Heart left ventricle (tissue), 13 donors: ENCODE results near the gene KCNC4.

Experiments
- CTCF ChIP-seq, 12 donors: fragments of 200-600 bp; sonication (generic) in 4 of 12; IDR thresholded peaks; one replicate each; pipeline versions ENCODE4 v1.5.0 to v1.8.0; 2018 to 2022; ENCODE audit warnings: antibody characterized with exemption in 12 of 12, mild to moderate bottlenecking in 5 of 12
- POLR2A ChIP-seq, 2 donors: fragments of 450-650 bp; IDR thresholded peaks; one replicate each; pipeline ENCODE4 v1.6.1; 2017; ENCODE audit warnings: antibody characterized with exemption in 2 of 2, mild to moderate bottlenecking in 2 of 2, moderate library complexity in 2 of 2
- donor health status: ischemic (EF 13 %, LVEDD 7.1; RV severe dilation, severe dysfunction).
- donor health status: DM: no; HTN: yes; CAD: no.
- donor health status: DM: no; HTN: no; CAD: no.
- donor health status: ischemic (EF 25% LVEDD 6.9; RV normal size, moderate dysfunction).
- donor health status: ischemic (EF 25% LVEDD 5.7; RV mildly dilated, moderate dysfunction).
- donor health status: ischemic (EF 35%, LVEDD 5.7; RV mildly dilated, moderate dysfunction).
- donor health status: nonischemic (EF 11% LVEDD 7.7; RV severe dilation, severe dysfunction).
- donor health status: DM: yes; HTN: yes; CAD: no.
- donor health status: PGD.
- donor health status: ischemic (EF 29% LVEDD 5.4; RV normal size, mild dysfunction).
- donor health status: nonischemic (EF 23%, LVEDD 6.1; RV moderate dilation, normal function).

DNA sequence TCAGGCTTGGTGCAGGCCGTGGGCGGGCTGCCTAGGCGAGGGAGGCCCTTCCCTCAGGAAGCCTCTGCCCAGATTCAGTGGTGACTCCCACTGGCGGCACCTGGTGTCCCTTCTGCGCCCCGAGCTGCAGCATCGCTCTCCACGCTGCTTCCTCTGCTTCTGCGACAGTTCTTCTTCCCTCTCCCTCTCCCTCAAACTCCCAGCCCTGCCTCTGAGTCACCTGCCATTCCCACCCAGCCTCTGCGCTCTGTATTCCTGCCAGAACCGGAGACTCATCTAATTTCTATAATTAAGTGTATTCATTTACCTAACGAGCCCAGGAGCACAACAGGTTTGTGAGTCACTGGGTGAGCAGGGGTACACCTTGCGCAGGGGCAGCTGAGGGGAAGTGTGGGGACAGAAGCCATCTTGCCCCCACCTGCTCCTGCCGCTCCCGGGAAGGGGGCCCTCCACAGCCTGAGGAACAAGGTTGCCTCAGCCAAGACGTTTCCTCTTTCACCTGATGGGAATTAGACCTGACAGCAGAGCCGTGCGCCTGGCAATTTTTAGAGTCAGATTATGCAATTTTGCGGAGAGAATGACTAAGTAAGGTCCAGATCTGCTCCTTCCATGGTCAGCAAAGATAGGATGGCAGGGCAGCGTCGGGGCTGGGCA lies 19.4 kb downstream of the KCNC4 start:
- TF ChIP-seq POLR2A (IDR thresholded peaks at IDR 0.05), result no peak
- TF ChIP-seq CTCF (IDR thresholded peaks at IDR 0.05), result no peak
